H1 (cell line): ENCODE measurements around the gene PCTP. TPM values are rescaled to one million over a fixed set of nuclear protein-coding genes. Genes with fewer than 3 reads are reported as not detected.

Experiments
- CTCF ChIA-PET: fragments of 300-600 bp; sonication (Branson Sonifier 250); formaldehyde crosslinking; loops from one replicate; lab custom pipeline; 2021; ENCODE audit not compliant: partially characterized antibody; lab: Charles Lee
- POLR2A ChIA-PET: fragments of 300-600 bp; sonication (Branson Sonifier 250); formaldehyde crosslinking; loops from one replicate; lab custom pipeline; 2021; ENCODE audit warnings: inconsistent platforms; ENCODE audit not compliant: partially characterized antibody; lab: Charles Lee
- DNase-seq, 2 experiments: peaks; one replicate each; pipeline versions ENCODE4 v3.0.0 to v3.0.0-alpha.2; 2010 to 2022; ENCODE audit warnings: low spot score in 2 of 2, low read depth in 1 of 2, mixed read lengths in 1 of 2
- FAIRE-seq: peaks from 2 replicates; lab custom pipeline; 2011; peaks lifted over from hg19 to GRCh38; lab: Jason Lieb, UNC
- H2AFZ ChIP-seq: 2 replicates; pipeline ENCODE4 v1.8.1; 2012; ENCODE audit warnings: low read length, inconsistent platforms
- H2AK5ac ChIP-seq: 2 replicates; pipeline ENCODE4 v1.6.1; 2013; ENCODE audit warnings: low read depth, low read length
- H2BK120ac ChIP-seq: replicated peaks from 2 replicates; pipeline ENCODE3; 2013; ENCODE audit warnings: low read depth, low read length, inconsistent platforms
- H2BK12ac ChIP-seq: 2 replicates; pipeline ENCODE4 v1.6.1; 2013; ENCODE audit warnings: low read depth, low read length
- H2BK15ac ChIP-seq: 2 replicates; pipeline ENCODE4 v1.6.1; 2013; ENCODE audit warnings: low read length
- H2BK20ac ChIP-seq: 2 replicates; pipeline ENCODE4 v1.6.1; 2013; ENCODE audit warnings: low read length
- H2BK5ac ChIP-seq: 2 replicates; pipeline ENCODE4 v1.6.1; 2013; ENCODE audit warnings: low read depth, low read length
- H3K14ac ChIP-seq: 2 replicates; pipeline ENCODE4 v1.6.1; 2013; ENCODE audit warnings: inconsistent platforms; ENCODE audit not compliant: insufficient read length
- H3K18ac ChIP-seq: 2 replicates; pipeline ENCODE4 v1.6.1; 2013; ENCODE audit warnings: low read length; ENCODE audit errors: extremely low read depth
- H3K23ac ChIP-seq: 2 replicates; pipeline ENCODE4 v1.6.1; 2013; ENCODE audit warnings: inconsistent platforms; ENCODE audit not compliant: insufficient read length
- H3K23me2 ChIP-seq: 2 replicates; pipeline ENCODE4 v1.6.1; 2013; ENCODE audit warnings: low read depth, low read length
- H3K27ac ChIP-seq: 2 replicates; pipeline ENCODE4 v1.6.1; 2011; ENCODE audit warnings: low read depth, low read length, inconsistent platforms
- H3K27me3 ChIP-seq, 4 experiments: replicated peaks in 1 of 4; 1 replicate in 1 of 4; 2 replicates in 3 of 4; pipeline versions ENCODE4 v1.6.1 to v1.8.1; 2011 to 2013; ENCODE audit warnings: low read length in 3 of 4, mild to moderate bottlenecking in 3 of 4, inconsistent platforms in 2 of 4, mixed read lengths in 2 of 4, moderate library complexity in 1 of 4; ENCODE audit not compliant: control insufficient read depth in 3 of 4, insufficient read depth in 3 of 4; ENCODE audit errors: extremely low read depth in 1 of 4
- H3K36me3 ChIP-seq, 4 experiments: 2 replicates each; pipeline versions ENCODE4 v1.6.1 to v1.8.1; 2011 to 2013; ENCODE audit warnings: mild to moderate bottlenecking in 4 of 4, low read length in 3 of 4, moderate library complexity in 2 of 4, control low read depth in 1 of 4, inconsistent platforms in 1 of 4; ENCODE audit not compliant: insufficient read depth in 4 of 4, control insufficient read depth in 2 of 4
- H3K4ac ChIP-seq: replicated peaks from 2 replicates; pipeline ENCODE3; 2013; ENCODE audit warnings: low read length, low read depth, mixed read lengths, inconsistent platforms; ENCODE audit not compliant: insufficient read length
- H3K4me1 ChIP-seq, 4 experiments: replicated peaks in 1 of 4; 1 replicate in 1 of 4; 2 replicates in 3 of 4; pipeline versions ENCODE4 v1.6.1 to v1.8.1; 2011 to 2013; ENCODE audit warnings: low read length in 3 of 4, inconsistent platforms in 2 of 4, mixed read lengths in 1 of 4; ENCODE audit not compliant: insufficient read depth in 4 of 4, control insufficient read depth in 3 of 4
- H3K4me2 ChIP-seq, 2 experiments: 2 replicates each; pipeline versions ENCODE4 v1.6.1 to v1.8.1; 2011 to 2013; ENCODE audit warnings: low read depth in 2 of 2, low read length in 2 of 2, control low read depth in 1 of 2, inconsistent platforms in 1 of 2, mild to moderate bottlenecking in 1 of 2; ENCODE audit not compliant: insufficient read depth in 1 of 2
- H3K4me3 ChIP-seq, 4 experiments: fragments of 200-600, 300-600 bp in 1 of 4; sonication (generic), shearing (Covaris generic), sonication (Bioruptor Twin) in 1 of 4; 2 replicates each; pipeline versions ENCODE4 v1.5.1 to v1.8.1; 2011 to 2016; ENCODE audit warnings: low read length in 4 of 4, low read depth in 3 of 4, control low read depth in 2 of 4, inconsistent platforms in 2 of 4, mild to moderate bottlenecking in 2 of 4, mixed read lengths in 1 of 4, moderate library complexity in 1 of 4; ENCODE audit not compliant: insufficient read depth in 2 of 4; ENCODE audit errors: extremely low read depth in 1 of 4
- H3K56ac ChIP-seq: replicated peaks from 2 replicates; pipeline ENCODE3; 2013; ENCODE audit warnings: low read depth, mild to moderate bottlenecking, mixed read lengths, low read length, inconsistent platforms; ENCODE audit not compliant: insufficient read length
- H3K79me1 ChIP-seq: 2 replicates; pipeline ENCODE4 v1.6.1; 2013; ENCODE audit warnings: low read depth, low read length, control low read depth
- H3K79me2 ChIP-seq, 2 experiments: 2 replicates each; pipeline versions ENCODE4 v1.6.1 to v1.8.1; 2012 to 2013; ENCODE audit warnings: low read length in 2 of 2, mild to moderate bottlenecking in 2 of 2, inconsistent platforms in 1 of 2; ENCODE audit not compliant: insufficient read depth in 2 of 2, control insufficient read depth in 1 of 2
- H3K9ac ChIP-seq, 4 experiments: replicated peaks in 1 of 4; 1 replicate in 1 of 4; 2 replicates in 3 of 4; pipeline versions ENCODE4 v1.6.1 to v1.8.1; 2011 to 2013; ENCODE audit warnings: low read depth in 3 of 4, low read length in 3 of 4, control low read depth in 2 of 4, mild to moderate bottlenecking in 2 of 4, moderate library complexity in 2 of 4, inconsistent platforms in 1 of 4; ENCODE audit errors: extremely low read depth in 1 of 4
- H3K9me3 ChIP-seq, 2 experiments: 2 replicates each; pipeline versions ENCODE4 v1.6.1 to v1.8.1; 2012 to 2013; ENCODE audit warnings: mild to moderate bottlenecking in 2 of 2, moderate library complexity in 2 of 2, control low read depth in 1 of 2, inconsistent platforms in 1 of 2, low read depth in 1 of 2, low read length in 1 of 2, mixed read lengths in 1 of 2; ENCODE audit not compliant: insufficient read depth in 2 of 2
- H4K20me1 ChIP-seq, 2 experiments: replicated peaks in 1 of 2; 2 replicates each; pipeline versions ENCODE3 to v1.8.1; 2011 to 2013; ENCODE audit warnings: inconsistent platforms in 2 of 2, low read length in 2 of 2, mild to moderate bottlenecking in 1 of 2; ENCODE audit not compliant: insufficient read depth in 2 of 2, control insufficient read depth in 1 of 2
- H4K5ac ChIP-seq: 2 replicates; pipeline ENCODE4 v1.6.1; 2013; ENCODE audit warnings: low read length, low read depth, mixed read lengths, inconsistent platforms; ENCODE audit not compliant: insufficient read length
- H4K8ac ChIP-seq: 2 replicates; pipeline ENCODE4 v1.8.0; 2013; ENCODE audit warnings: mild to moderate bottlenecking, moderate library complexity, low read length, inconsistent platforms; ENCODE audit not compliant: insufficient read depth; ENCODE audit errors: extremely low read depth
- H4K91ac ChIP-seq: replicated peaks from 2 replicates; pipeline ENCODE3; 2013; ENCODE audit warnings: low read length, mixed read lengths, inconsistent platforms; ENCODE audit not compliant: insufficient read length
- ATF3 ChIP-seq: IDR thresholded peaks from 2 replicates; pipeline ENCODE4 v1.6.1; 2011; ENCODE audit warnings: low read depth, mild to moderate bottlenecking, low read length; ENCODE audit not compliant: insufficient read depth
- JUND ChIP-seq: IDR thresholded peaks from 2 replicates; pipeline ENCODE4 v1.6.1; 2011; ENCODE audit warnings: mild to moderate bottlenecking, improper control_type of control experiment, low read length
- KDM1A ChIP-seq: fragments of 200-600, 300-600 bp; sonication (generic); IDR thresholded peaks from 2 replicates; pipeline ENCODE4 v1.7.1; 2016; ENCODE audit warnings: mild to moderate bottlenecking, low read length, borderline replicate concordance
- MAX ChIP-seq: IDR thresholded peaks from 2 replicates; pipeline ENCODE4 v1.6.1; 2012; ENCODE audit warnings: inconsistent platforms
- SUZ12 ChIP-seq: fragments of 200-600 bp; sonication (generic); IDR thresholded peaks from 2 replicates; pipeline ENCODE4 v1.6.1; 2012; ENCODE audit warnings: mild to moderate bottlenecking, inconsistent platforms, low read length, moderate library complexity, mixed read lengths
- WGBS, 2 experiments: shearing (Covaris generic) in 1 of 2; methylation state at CpG; one replicate each; pipeline versions ENCODE4 v1.1.6 to v1.1.7; 2013 to 2015; ENCODE audit warnings: low lambda C conversion rate in 2 of 2, mixed read lengths in 2 of 2, inconsistent platforms in 1 of 2, low coverage in 1 of 2, missing lambda C conversion rate in 1 of 2; ENCODE audit not compliant: insufficient replicate concordance in 2 of 2, insufficient coverage in 1 of 2, insufficient read length in 1 of 2; ENCODE audit errors: extremely low coverage in 1 of 2, missing lambda C conversion rate in 1 of 2; 5-methylcytosine and 5-hydroxymethylcytosine counted together
- polyA plus RNA-seq, 7 experiments: library from polyadenylated mRNA; depleted of rRNA in 3 of 7; stranded (reverse) in 5 of 7; unstranded in 2 of 7; fragments of >200 nt in 5 of 7; fragments of 200-250 nt in 2 of 7; gene quantifications; 1 replicate in 5 of 7; 2 replicates in 1 of 7; 4 replicates in 1 of 7; pipeline versions ENCODE4 v1.2.1 to v1.2.3, GENCODE V29; 2011 to 2013; ENCODE audit warnings: missing spikeins in 2 of 7, mixed read lengths in 2 of 7
- total RNA-seq: library from RNA; stranded (reverse); fragmentation: NEBNext Ultra II Directional; extraction: Animal tissue kit (Norgen Biotek cat#: 25700); gene quantifications from 2 replicates; pipeline ENCODE4 v1.2.1, GENCODE V29; 2021

PCTP gene
- total and polyA plus RNA-seq, 2 of the 8 experiments (the other 6 are each of a cell fraction or from before 2014, with no cell fraction given): 14.1 to 14.6 TPM

- Histone ChIP-seq H3K4ac (no peak within 1 kb of the TSS), H2BK5ac (no peak within 1 kb of the TSS), H2BK120ac (no peak within 1 kb of the TSS), H3K23me2 (no peaks in the 10 kb centered on the region), H2BK12ac (no peak within 1 kb of the TSS), H3K27me3 (no peaks in the 10 kb centered on the region), H2AK5ac (no peak within 1 kb of the TSS), H3K9ac (no peak within 1 kb of the TSS; a peak in 1 of 7 replicates), H4K20me1 (no peaks in the 10 kb centered on the region), H3K18ac (no peak within 1 kb of the TSS), H3K79me2 (no peaks in the 10 kb centered on the region), H4K8ac (no peak within 1 kb of the TSS), H3K79me1 (no peaks in the 10 kb centered on the region), H3K27ac (no peak within 1 kb of the TSS), H3K14ac (no peak within 1 kb of the TSS), H3K23ac (no peak within 1 kb of the TSS), H3K56ac (no peak within 1 kb of the TSS), H2BK20ac (no peak within 1 kb of the TSS), H3K4me2 (peak within 1 kb of the TSS; percentile 52 to 64; a peak in 3 of 4 replicates), H2AFZ (peak within 1 kb of the TSS; percentile 95), H3K36me3 (no peaks in the 10 kb centered on the region), H4K91ac (no peak within 1 kb of the TSS)
- ChIA-PET POLR2A (interaction anchor here (0.6 to 1.0 kb wide), 2 partner anchors 28 to 55 kb away, joined by 3 to 5 read pairs; partner anchors contain the start of gene PCTP), CTCF (interaction anchor here (0.9 to 8.4 kb wide), 7 partner anchors 8 to 197 kb away, joined by 3 to 96 read pairs (median 4); no protein-coding TSS in a partner anchor)
- WGBS, 2 experiments: 37% methylated on average over 10 of the region's 12 CpGs; no CpG with 5 or more reads in 1 of the 2 experiments
- FAIRE-seq: no peak
- TF ChIP-seq SUZ12: no peak
- no peak for TF ChIP-seq MAX
- no peak for TF ChIP-seq KDM1A
- TF ChIP-seq ATF3: no peak
- TF ChIP-seq JUND: peak; percentile 84
- TF ChIP-seq, all 59 proteins: peak for 1
- no peak for DNase-seq
- Histone ChIP-seq H3K4me1 (peaks cover 0 to 8% (median 3%) of the 10 kb centered on the region in 4 experiments; a peak in 4 of 7 replicates), H3K4me3 (peak within 1 kb of the TSS in 3 of 4 experiments; percentile 7 to 50 (median 14); a peak in 4 of 8 replicates), H2BK15ac (no peak within 1 kb of the TSS), H4K5ac (no peak within 1 kb of the TSS), H3K9me3 (no peaks in the 10 kb centered on the region)
Observed at GRCh38 chr17:55722742-55723487, 27.9 kb upstream of the PCTP start, which contains the start of gene TMEM100. TMEM100 (minus strand) TSS chr17:55722864; CDS start chr17:55721070, 1,794 bp downstream.
